ENCODE results near the gene TNS4. TPM values are rescaled to one million over a fixed set of nuclear protein-coding genes. Genes with fewer than 3 reads are reported as not detected.
A peak's percentile ranks its signal among the peaks of the same experiment; 100 is the strongest.

The TNS4 gene
- total RNA-seq (1 to 10 TPM in 1 of 5 donors, under 1 TPM in 3, not detected in 1; 0.18 to 3.5 (median 0.59) TPM), polyA plus RNA-seq (10 to 100 TPM in 1 of 3 donors, under 1 TPM in 1, not detected in 1; 0.62 to 23.2 TPM)
- long read RNA-seq, donor 1: 0 reads
- long read RNA-seq, donor 2: 0 reads
- long read RNA-seq, donor 3: 0 reads
- long read RNA-seq, donor 4: 0 reads
- long read RNA-seq, donor 5: 0 reads
- long read RNA-seq, donor 6: 0 reads
- long read RNA-seq, donor 7: 0 reads
- long read RNA-seq, donor 8: 0 reads
- long read RNA-seq, donor 9: 0 reads
- long read RNA-seq, donor 10: 0 reads

- Histone ChIP-seq H3K4me1 (peaks cover 21 to 44% (median 30%) of the 10 kb centered on the region in 4 donors), H3K4me3 (no peak within 1 kb of the TSS), H3K9me3 (no peaks in the 10 kb centered on the region), H3K27me3 (no peaks in the 10 kb centered on the region), H3K27ac (peak within 1 kb of the TSS in 1 of 5 donors; percentile 84), H3K36me3 (no peaks in the 10 kb centered on the region)
- TF ChIP-seq POLR2A (IDR thresholded peaks at IDR 0.05) (no peak), POLR2AphosphoS5 (IDR thresholded peaks at IDR 0.05) (peak in 1 of 3 donors; percentile 15), CTCF (IDR thresholded peaks at IDR 0.05) (no peak), EP300 (IDR thresholded peaks at IDR 0.05) (no peak)
- intact Hi-C loops (cut with DNase I; ENCODE audit: low total_unique reads): no loop called here
- DNase-seq: peak; percentile 66 to 81
- WGBS, 5 donors: 27 to 68% (median 51%) methylated on average over 4 to 7 of the region's 7 CpGs
Observed at GRCh38 chr17:40501499-40501911, at the start of gene TNS4. TSS of gene TNS4 (minus strand) at chr17:40501623. CDS start at chr17:40496425, 5,198 bp downstream.

- no peaks in the 10 kb centered on the region for H3K27me3 ChIP-seq
- DNase-seq: peak; percentile 25 to 45
- no peak overlapping the region for H3K4me3 ChIP-seq
- no peak for TF ChIP-seq POLR2A (IDR thresholded peaks at IDR 0.05)
- peak in 1 of 3 donors; percentile 47 for TF ChIP-seq POLR2AphosphoS5 (IDR thresholded peaks at IDR 0.05)
- H3K27ac ChIP-seq: peak overlapping the region in 4 of 5 donors; percentile 84 to 92 (median 90)
- no peaks in the 10 kb centered on the region for H3K36me3 ChIP-seq
- intact Hi-C loops (cut with DNase I; ENCODE audit: low total_unique reads): no loop called here
- 69 to 87% (median 83%) methylated on average over 8 of the region's 8 CpGs for WGBS, 5 donors
- peaks cover 49 to 78% (median 71%) of the 10 kb centered on the region in 4 donors for H3K4me1 ChIP-seq
- H3K9me3 ChIP-seq: no peaks in the 10 kb centered on the region
Observed at GRCh38 chr17:40550608-40551007, 49.2 kb upstream of the TNS4 start.

GRCh38 chr17:40548982-40549685 lies 47.7 kb upstream of the TNS4 start:
- Histone ChIP-seq H3K4me1 (peaks cover 46 to 71% (median 63%) of the 10 kb centered on the region in 4 donors), H3K36me3 (no peaks in the 10 kb centered on the region), H3K27ac (peak overlapping the region; percentile 70 to 92 (median 90)), H3K4me3 (no peak overlapping the region), H3K9me3 (no peaks in the 10 kb centered on the region), H3K27me3 (no peaks in the 10 kb centered on the region)
- intact Hi-C loops (cut with DNase I; ENCODE audit: low total_unique reads): no loop called here
- 35 to 41% (median 40%) methylated on average over 9 of the region's 9 CpGs for WGBS, 5 donors
- DNase-seq: peak; percentile 50 to 56
- TF ChIP-seq EP300 (IDR thresholded peaks at IDR 0.05): peak; percentile 89
- TF ChIP-seq POLR2AphosphoS5 (IDR thresholded peaks at IDR 0.05): peak; percentile 77 to 82 (median 79)
- TF ChIP-seq POLR2A (IDR thresholded peaks at IDR 0.05): no peak
- TF ChIP-seq CTCF (IDR thresholded peaks at IDR 0.05): no peak

GRCh38 chr17:40548491-40548981 lies 47.1 kb upstream of the TNS4 start:
- Histone ChIP-seq H3K27me3 (no peaks in the 10 kb centered on the region), H3K9me3 (no peaks in the 10 kb centered on the region), H3K4me3 (no peak overlapping the region), H3K4me1 (peaks cover 46 to 66% (median 58%) of the 10 kb centered on the region in 4 donors), H3K36me3 (no peaks in the 10 kb centered on the region), H3K27ac (peak overlapping the region; percentile 70 to 92 (median 90))
- DNase-seq: peak in 1 of 2 donors; percentile 9
- intact Hi-C loops (cut with DNase I; ENCODE audit: low total_unique reads): no loop called here
- WGBS, 5 donors: 78 to 90% (median 88%) methylated on average over 9 of the region's 9 CpGs
- TF ChIP-seq EP300 (IDR thresholded peaks at IDR 0.05) (no peak), POLR2A (IDR thresholded peaks at IDR 0.05) (no peak), POLR2AphosphoS5 (IDR thresholded peaks at IDR 0.05) (no peak), CTCF (IDR thresholded peaks at IDR 0.05) (no peak)

Measured in stomach (tissue), 19 donors.